ENCODE results near the gene LYRM4.

Gene LYRM4

GRCh38 chr6:5162355-5162754 is 98.4 kb downstream of the LYRM4 start:
- H3K36me3 ChIP-seq, result no peaks in the 10 kb centered on the region
- no peak overlapping the region for H3K4me3 ChIP-seq (ENCODE audit: low read depth in 1 of 2, low read length in 1 of 2)
- no peaks in the 10 kb centered on the region for H3K9me3 ChIP-seq
- no peaks in the 10 kb centered on the region for H3K4me1 ChIP-seq (ENCODE audit: control insufficient read depth in 1 of 2, insufficient read depth in 1 of 2, low read depth in 1 of 2, low read length in 1 of 2)
- no peak for TF ChIP-seq CTCF (IDR thresholded peaks at IDR 0.05)
- no peaks in the 10 kb centered on the region for H3K27me3 ChIP-seq
- H3K27ac ChIP-seq, result no peak overlapping the region

GRCh38 chr6:5160206-5160605 is 100.5 kb downstream of the LYRM4 start:
- TF ChIP-seq CTCF (IDR thresholded peaks at IDR 0.05), result no peak
- Histone ChIP-seq H3K27me3 (no peaks in the 10 kb centered on the region), H3K9me3 (no peaks in the 10 kb centered on the region), H3K4me1 (ENCODE audit: control insufficient read depth in 1 of 2, insufficient read depth in 1 of 2, low read depth in 1 of 2, low read length in 1 of 2) (no peaks in the 10 kb centered on the region), H3K36me3 (no peaks in the 10 kb centered on the region), H3K27ac (no peak overlapping the region), H3K4me3 (ENCODE audit: low read depth in 1 of 2, low read length in 1 of 2) (no peak overlapping the region)

GRCh38 chr6:5159162-5159561 is 101.6 kb downstream of the LYRM4 start:
- no peak for TF ChIP-seq CTCF (IDR thresholded peaks at IDR 0.05)
- H3K27ac ChIP-seq, result no peak overlapping the region
- no peaks in the 10 kb centered on the region for H3K27me3 ChIP-seq
- H3K4me1 ChIP-seq (ENCODE audit: control insufficient read depth in 1 of 2, insufficient read depth in 1 of 2, low read depth in 1 of 2, low read length in 1 of 2), result no peaks in the 10 kb centered on the region
- no peaks in the 10 kb centered on the region for H3K9me3 ChIP-seq
- H3K36me3 ChIP-seq, result no peaks in the 10 kb centered on the region
- H3K4me3 ChIP-seq (ENCODE audit: low read depth in 1 of 2, low read length in 1 of 2), result no peak overlapping the region

- Histone ChIP-seq H3K27me3 (no peaks in the 10 kb centered on the region), H3K4me3 (ENCODE audit: low read depth in 1 of 2, low read length in 1 of 2) (no peak overlapping the region), H3K27ac (no peak overlapping the region), H3K36me3 (no peaks in the 10 kb centered on the region), H3K9me3 (no peaks in the 10 kb centered on the region), H3K4me1 (ENCODE audit: control insufficient read depth in 1 of 2, insufficient read depth in 1 of 2, low read depth in 1 of 2, low read length in 1 of 2) (no peaks in the 10 kb centered on the region)
- no peak for TF ChIP-seq CTCF (IDR thresholded peaks at IDR 0.05)
Measured at GRCh38 chr6:5158180-5158579, 102.6 kb downstream of the LYRM4 start.

GRCh38 chr6:5157621-5158138 is 103.1 kb downstream of the LYRM4 start:
- H3K4me3 ChIP-seq (ENCODE audit: low read depth in 1 of 2, low read length in 1 of 2), result no peak overlapping the region
- no peak for TF ChIP-seq CTCF (IDR thresholded peaks at IDR 0.05)

GRCh38 chr6:5156627-5157026 is 104.1 kb downstream of the LYRM4 start:
- H3K27me3 ChIP-seq, result no peaks in the 10 kb centered on the region
- no peaks in the 10 kb centered on the region for H3K4me1 ChIP-seq (ENCODE audit: control insufficient read depth in 1 of 2, insufficient read depth in 1 of 2, low read depth in 1 of 2, low read length in 1 of 2)
- H3K4me3 ChIP-seq (ENCODE audit: low read depth in 1 of 2, low read length in 1 of 2), result no peak overlapping the region
- no peaks in the 10 kb centered on the region for H3K36me3 ChIP-seq
- no peak overlapping the region for H3K27ac ChIP-seq
- TF ChIP-seq CTCF (IDR thresholded peaks at IDR 0.05), result no peak
- H3K9me3 ChIP-seq, result no peaks in the 10 kb centered on the region

More at GRCh38 chr6:5157621-5158138, 103.1 kb downstream of the LYRM4 start:
- Histone ChIP-seq H3K9me3 (no peaks in the 10 kb centered on the region), H3K27me3 (no peaks in the 10 kb centered on the region), H3K27ac (no peak overlapping the region), H3K4me1 (ENCODE audit: control insufficient read depth in 1 of 2, insufficient read depth in 1 of 2, low read depth in 1 of 2, low read length in 1 of 2) (no peaks in the 10 kb centered on the region), H3K36me3 (no peaks in the 10 kb centered on the region)
